Fibroblast of lung (primary cell): Measurements from ENCODE around the gene CAMK1D.

ENCODE experiments used
- CTCF ChIP-seq, 2 donors: IDR thresholded peaks in 1 of 2; conservative IDR thresholded peaks in 1 of 2; 1 replicate in 1 of 2; 2 replicates in 1 of 2; pipeline ENCODE4 v1.5.1; 2011 to 2012; ENCODE audit warnings: low read length in 2 of 2, control low read depth in 1 of 2, inconsistent platforms in 1 of 2, low read depth in 1 of 2, mild to moderate bottlenecking in 1 of 2
- EZH2 ChIP-seq: IDR thresholded peaks from 2 replicates; pipeline ENCODE4 v1.5.1; 2012; ENCODE audit warnings: low read length, control low read depth, mild to moderate bottlenecking; ENCODE audit errors: missing control alignments

- no peak for TF ChIP-seq CTCF (conservative IDR thresholded peaks at IDR 0.05 in 1 of 2, IDR thresholded peaks at IDR 0.05 in 1 of 2; ENCODE audit: low read depth in 1 of 2, low read length in 2 of 2)
- TF ChIP-seq EZH2, result no peak
Observed at GRCh38 chr10:12730809-12731519, 381.6 kb downstream of the CAMK1D start.
